ELF-1 (cell line): ENCODE data around the gene OAS1.

Source experiments
- DNase-seq: peaks from one replicate; pipeline ENCODE4 v3.0.0-alpha.2; 2016; ENCODE audit warnings: low read depth, low spot score

The OAS1 gene

DNA sequence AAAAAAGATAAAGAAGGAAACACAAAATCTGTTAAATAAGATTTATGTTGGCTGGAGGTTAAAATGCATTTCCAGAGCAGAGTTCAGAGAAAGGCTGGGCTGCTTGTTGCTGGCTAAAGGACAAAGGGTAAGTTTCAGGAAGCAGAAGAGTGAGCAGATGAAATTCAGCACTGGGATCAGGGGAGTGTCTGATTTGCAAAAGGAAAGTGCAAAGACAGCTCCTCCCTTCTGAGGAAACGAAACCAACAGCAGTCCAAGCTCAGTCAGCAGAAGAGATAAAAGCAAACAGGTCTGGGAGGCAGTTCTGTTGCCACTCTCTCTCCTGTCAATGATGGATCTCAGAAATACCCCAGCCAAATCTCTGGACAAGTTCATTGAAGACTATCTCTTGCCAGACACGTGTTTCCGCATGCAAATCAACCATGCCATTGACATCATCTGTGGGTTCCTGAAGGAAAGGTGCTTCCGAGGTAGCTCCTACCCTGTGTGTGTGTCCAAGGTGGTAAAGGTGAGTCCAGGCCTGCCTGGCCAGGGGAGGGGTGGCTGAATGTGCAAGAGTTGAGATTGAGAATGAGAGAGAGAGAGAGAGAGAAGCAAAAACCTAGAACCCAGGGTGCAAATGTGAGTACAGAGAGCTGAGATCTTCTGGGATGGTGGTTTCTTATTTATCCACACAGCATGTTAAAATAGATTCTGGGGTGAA, at the start of gene OAS1:
Gene OAS1 (plus strand): TSS at position 251 of the 703 bp plus-strand sequence. CDS start 78 bp downstream, at position 329.
- DNase-seq: peak; percentile 54

GRCh38 chr12:112859291-112859690, 47.5 kb upstream of the OAS1 start:
- no peak for DNase-seq

GRCh38 chr12:112860181-112860580, 46.6 kb upstream of the OAS1 start:
- no peak for DNase-seq

GRCh38 chr12:112861284-112861683, 45.5 kb upstream of the OAS1 start:
- no peak for DNase-seq

DNA sequence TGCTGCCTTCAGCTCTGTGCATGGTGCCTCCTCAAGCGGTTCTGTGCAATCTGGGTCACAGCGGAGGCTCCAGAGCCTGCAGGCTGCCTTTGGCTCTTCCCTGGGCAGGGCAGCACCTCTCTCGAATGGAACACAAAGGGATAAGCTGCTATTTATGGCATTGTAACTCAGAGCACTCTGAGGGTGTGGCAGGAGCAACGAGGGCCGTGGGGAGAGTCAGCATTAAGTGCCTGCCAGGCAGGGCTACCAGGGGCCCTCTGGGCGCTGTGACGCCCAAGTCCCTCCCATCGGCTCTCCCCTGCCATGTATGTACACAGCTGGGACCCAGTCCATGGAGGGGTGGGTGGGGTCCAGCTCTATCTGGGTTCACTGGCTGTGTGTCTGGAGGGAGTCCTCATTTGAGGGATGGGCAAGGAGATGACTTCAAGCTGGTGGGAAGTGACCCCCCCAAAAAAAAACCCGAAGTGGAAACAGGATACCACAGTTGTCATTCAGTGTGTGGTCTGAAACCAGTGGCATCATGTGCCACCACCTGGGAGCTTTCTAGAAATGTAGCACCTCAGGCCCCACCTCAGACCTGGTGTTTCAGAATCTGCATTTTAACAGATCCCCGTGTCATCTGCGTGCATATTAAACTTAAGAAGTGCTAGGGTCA, 44.0 kb upstream of the OAS1 start:
- no peak for DNase-seq

GRCh38 chr12:112868459-112869041, 38.2 kb upstream of the OAS1 start:
- DNase-seq: peak; percentile 48

- no peak for DNase-seq
Measured at GRCh38 chr12:112869091-112869490, 37.7 kb upstream of the OAS1 start.

- DNase-seq: no peak
Measured at GRCh38 chr12:112869778-112870177, 37.0 kb upstream of the OAS1 start.

DNA sequence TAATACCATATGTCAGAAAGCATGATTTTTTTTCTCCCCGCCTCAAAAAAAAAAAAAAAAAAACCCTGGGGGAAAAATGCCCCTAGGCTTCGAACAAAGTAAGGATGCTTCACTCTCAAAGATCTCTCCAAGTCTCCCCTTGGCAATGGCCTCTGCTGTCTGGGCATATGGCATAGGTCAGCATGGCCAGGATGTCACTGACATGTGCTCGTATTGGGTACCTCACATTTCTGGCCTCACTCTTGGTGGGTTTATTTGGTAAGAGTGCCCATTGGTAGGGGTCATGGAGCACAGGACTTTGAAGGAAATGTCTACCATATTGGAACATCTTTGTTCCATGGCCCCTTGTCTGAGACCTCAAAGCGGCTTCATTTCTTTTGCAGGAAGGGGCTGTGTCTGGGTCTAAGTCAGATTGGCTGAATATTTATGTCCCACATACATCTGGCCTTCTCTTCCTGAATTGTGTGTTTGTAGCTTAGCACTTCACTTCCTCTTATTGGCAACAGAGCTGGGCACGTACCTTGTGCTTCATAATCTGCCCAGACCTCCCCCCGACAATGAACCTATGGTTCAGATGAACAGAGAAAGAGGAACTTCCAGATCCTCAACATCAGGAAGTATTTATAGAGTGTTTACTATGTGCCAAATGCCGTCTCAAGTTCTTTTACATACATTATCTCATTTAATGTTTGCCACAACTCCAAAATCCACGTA, 36.3 kb upstream of the OAS1 start:
- no peak for DNase-seq

DNA sequence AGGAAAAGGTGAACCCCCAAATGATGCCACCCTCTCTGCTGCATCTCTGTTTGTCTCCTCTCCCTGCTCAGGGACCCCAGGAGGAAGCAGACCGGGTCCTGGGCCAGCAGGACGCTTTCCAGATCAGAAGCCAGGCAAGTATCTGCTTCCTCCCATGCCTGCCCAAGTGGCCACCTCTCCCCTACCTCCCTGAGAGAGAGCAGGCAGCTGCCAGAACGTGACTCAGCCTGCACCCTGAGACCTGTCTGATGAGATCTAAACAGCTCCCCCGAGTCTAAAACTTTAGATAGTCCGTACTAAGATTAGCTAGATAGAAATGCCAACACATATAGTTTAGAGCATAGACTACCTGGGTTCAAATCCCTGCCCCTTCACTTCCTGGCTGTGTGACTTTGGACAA, 31.2 kb upstream of the OAS1 start:
- no peak for DNase-seq

DNA sequence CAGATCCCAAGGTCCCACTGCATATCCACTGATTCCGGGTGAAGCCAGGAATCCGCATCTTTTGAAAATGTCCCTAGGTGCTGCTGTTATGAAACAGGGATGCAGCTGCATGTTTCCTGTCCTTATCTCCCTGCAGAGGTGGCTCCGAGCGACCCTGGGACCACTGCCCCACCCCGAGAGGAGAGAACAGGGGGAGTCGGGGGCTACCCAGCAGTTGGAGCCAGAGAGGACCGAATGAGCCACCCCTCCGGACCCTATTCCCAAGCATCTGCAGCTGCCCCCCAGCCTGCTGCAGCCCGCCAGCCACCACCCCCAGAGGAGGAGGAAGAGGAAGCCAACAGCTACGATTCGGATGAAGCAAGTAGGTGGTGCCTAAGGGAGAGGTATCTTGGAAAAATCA, 30.3 kb upstream of the OAS1 start:
- DNase-seq: no peak

- DNase-seq: no peak
Measured at GRCh38 chr12:112877006-112877405, 29.8 kb upstream of the OAS1 start.

GRCh38 chr12:112878488-112878887, 28.3 kb upstream of the OAS1 start:
- no peak for DNase-seq

DNA sequence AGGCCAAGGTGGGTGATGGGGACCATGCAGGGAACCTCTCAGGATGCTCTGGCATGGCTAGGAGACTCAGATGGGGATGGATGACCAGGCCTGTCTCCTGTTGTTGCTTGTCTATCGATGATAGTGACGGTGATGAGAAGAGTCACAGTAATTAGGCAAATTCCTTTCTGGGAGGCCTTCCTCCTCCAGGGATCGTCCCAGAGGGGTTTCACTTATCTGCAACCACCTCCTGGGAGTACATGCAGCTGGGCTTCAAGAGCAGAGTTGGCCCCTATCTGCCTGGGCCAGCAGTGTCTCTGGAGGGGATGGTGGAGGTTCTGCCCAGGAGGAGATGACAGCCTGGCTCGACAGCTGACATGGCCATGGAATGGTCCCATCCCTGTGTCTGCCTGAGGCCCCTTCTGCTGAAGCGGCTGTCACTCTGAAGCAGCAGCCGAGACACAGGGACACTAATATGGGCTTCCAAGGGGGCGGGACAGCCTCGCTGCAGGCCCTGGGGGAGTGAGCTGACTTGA, 27.5 kb upstream of the OAS1 start:
- DNase-seq: peak; percentile 43

- no peak for DNase-seq
Measured at GRCh38 chr12:112881602-112882001, 25.2 kb upstream of the OAS1 start.

- no peak for DNase-seq
Measured at GRCh38 chr12:112885236-112885635, 21.5 kb upstream of the OAS1 start.

GRCh38 chr12:112887550-112887949, 19.2 kb upstream of the OAS1 start:
- no peak for DNase-seq

DNA sequence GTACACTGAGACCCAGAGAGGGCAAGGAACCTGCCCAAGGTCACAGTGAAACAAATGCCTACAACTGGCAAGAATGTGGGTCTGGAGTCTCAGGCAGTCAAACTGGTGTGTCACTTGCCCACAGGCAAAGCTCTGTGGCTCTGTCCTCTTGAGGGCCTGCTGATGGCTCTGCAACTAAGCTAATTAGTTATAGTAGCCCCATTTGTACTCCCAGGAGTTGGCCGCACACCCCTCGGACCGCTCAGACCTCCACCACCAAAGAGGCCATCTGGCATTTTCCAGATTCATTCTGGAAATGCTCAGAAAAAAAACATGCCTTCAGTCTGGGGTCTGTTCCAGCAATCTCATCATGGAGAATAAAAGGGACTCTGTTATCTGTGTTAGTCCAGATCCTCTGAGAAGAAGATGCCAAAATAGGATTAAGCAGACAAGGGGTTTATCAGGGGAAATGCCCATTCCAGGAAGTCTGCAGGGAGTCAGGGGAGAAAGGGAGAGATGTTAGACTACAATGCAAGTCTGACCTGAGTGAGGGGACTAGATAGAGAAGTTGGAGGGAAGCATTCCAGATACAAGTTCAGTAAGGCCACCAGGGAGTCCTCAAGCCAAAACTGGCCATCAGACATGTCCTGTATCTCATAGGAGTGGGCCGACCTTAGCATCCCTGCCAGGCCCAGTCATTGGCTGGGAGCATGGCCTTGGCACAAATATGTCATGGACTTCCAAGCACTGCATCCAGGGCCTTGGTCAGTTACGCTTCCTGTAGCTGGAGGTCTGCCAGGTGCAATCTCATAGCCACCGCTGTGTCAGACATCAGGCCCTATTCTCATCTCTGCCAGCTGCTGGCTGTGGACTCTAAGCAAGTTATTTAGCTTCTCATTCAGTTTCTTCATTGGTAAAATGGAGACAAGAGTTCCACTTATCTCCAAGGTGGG, 15.4 kb upstream of the OAS1 start:
- peak; percentile 15 for DNase-seq

GRCh38 chr12:112892856-112893255, 13.9 kb upstream of the OAS1 start:
- DNase-seq: no peak

- DNase-seq: no peak
Measured at GRCh38 chr12:112894128-112894527, 12.6 kb upstream of the OAS1 start.

DNA sequence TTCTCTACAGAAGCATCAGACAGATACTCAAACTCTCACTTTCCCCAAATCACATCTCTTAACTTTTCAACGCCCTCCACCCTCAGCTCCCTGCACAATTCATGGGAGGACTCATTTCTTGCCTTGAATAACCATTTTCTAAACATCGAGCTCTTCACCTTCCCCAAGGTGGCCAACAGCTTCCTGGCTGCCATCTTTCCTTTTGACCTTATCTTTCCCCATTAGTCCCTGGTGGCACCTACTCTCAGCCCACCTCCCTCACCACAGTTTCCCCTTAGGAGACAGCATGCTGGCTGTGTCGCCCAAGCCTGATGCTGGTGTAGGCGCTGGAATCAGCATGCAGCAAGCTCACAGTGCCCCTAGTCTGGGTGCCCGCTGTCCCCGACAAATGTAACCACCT, 8.4 kb upstream of the OAS1 start:
- DNase-seq: no peak
